ENCODE data around the gene TRIP12. TPM values are rescaled to one million over a fixed set of nuclear protein-coding genes. Genes with fewer than 3 reads are reported as not detected.

The TRIP12 gene
- polyA plus RNA-seq, 1 donor from 2014 or later = 57.2 TPM

DNA sequence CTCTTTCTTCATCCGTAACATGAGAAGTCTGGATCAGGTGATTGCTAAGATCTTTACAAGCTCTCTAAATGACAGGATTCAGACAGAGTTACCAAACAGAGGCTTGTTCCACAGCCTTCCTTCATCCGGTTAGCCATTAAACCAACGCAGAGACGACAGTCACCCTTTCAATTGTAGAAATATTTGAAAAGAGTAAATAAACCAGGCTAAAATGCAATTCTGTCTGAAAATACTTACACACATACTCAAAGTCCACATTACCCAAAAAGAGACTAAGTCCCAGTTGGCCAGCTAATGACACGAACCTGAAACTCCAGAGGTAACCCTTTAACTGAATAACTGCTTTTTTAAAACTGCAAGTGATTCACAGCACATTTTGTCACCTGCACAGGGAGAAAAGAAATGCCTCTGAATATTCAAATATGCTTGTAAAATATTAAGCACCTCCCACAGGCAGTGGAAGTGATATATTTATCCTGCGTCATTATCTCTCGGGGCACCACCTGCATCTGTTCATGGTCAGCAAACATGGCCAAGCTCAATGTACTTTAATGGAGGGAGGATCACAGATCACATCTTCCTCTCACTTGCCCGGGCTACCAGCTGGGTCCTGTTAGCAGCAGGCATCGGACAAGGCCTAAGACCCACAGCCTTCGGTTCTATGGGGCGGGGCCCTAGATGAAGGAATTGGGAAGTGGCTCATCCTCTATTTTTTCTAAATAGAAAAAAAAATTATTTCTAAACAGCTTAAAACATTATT is 168.7 kb downstream of the TRIP12 start:
- H3K9me3 ChIP-seq (ENCODE audit: low read length) = no peaks in the 10 kb centered on the region
- no peak overlapping the region for H3K4me2 ChIP-seq (ENCODE audit: low read length)
- no peak overlapping the region for H3K4me3 ChIP-seq (ENCODE audit: low read length)
- no peaks in the 10 kb centered on the region for H3K36me3 ChIP-seq (ENCODE audit: insufficient read depth, low read length)
- H3F3A ChIP-seq (ENCODE audit: insufficient read depth, low read length, poor library complexity, severe bottlenecking) = no peaks in the 10 kb centered on the region
- no peak overlapping the region for H3K9ac ChIP-seq (ENCODE audit: low read length)
- no peaks in the 10 kb centered on the region for H4K20me1 ChIP-seq (ENCODE audit: insufficient read depth)
- no peaks in the 10 kb centered on the region for H3K79me2 ChIP-seq (replicated peaks; ENCODE audit: insufficient read depth, low read length)
- no peak overlapping the region for H2AFZ ChIP-seq (ENCODE audit: low read depth, low read length)
- no peaks in the 10 kb centered on the region for H3K27me3 ChIP-seq (ENCODE audit: insufficient read depth, low read depth, low read length)
- no peaks in the 10 kb centered on the region for H3K9me2 ChIP-seq (ENCODE audit: insufficient read depth, low read length)
- H3K27ac ChIP-seq (ENCODE audit: low read length) = no peak overlapping the region
- TF ChIP-seq SMC3 (conservative IDR thresholded peaks at IDR 0.05; ENCODE audit: poor library complexity) (no peak), EZH2 (IDR thresholded peaks at IDR 0.05; ENCODE audit: borderline replicate concordance, insufficient read depth, low read length, poor library complexity, severe bottlenecking) (no peak), RAD21 (conservative IDR thresholded peaks at IDR 0.05) (no peak), POLR2AphosphoS5 (IDR thresholded peaks at IDR 0.05) (no peak), TAF1 (IDR thresholded peaks at IDR 0.05; ENCODE audit: low read depth) (no peak), EP300 (conservative IDR thresholded peaks at IDR 0.05; ENCODE audit: poor library complexity, severe bottlenecking) (no peak), MXI1 (conservative IDR thresholded peaks at IDR 0.05; ENCODE audit: poor library complexity, severe bottlenecking) (no peak)
- TF ChIP-seq, protein P1, sequence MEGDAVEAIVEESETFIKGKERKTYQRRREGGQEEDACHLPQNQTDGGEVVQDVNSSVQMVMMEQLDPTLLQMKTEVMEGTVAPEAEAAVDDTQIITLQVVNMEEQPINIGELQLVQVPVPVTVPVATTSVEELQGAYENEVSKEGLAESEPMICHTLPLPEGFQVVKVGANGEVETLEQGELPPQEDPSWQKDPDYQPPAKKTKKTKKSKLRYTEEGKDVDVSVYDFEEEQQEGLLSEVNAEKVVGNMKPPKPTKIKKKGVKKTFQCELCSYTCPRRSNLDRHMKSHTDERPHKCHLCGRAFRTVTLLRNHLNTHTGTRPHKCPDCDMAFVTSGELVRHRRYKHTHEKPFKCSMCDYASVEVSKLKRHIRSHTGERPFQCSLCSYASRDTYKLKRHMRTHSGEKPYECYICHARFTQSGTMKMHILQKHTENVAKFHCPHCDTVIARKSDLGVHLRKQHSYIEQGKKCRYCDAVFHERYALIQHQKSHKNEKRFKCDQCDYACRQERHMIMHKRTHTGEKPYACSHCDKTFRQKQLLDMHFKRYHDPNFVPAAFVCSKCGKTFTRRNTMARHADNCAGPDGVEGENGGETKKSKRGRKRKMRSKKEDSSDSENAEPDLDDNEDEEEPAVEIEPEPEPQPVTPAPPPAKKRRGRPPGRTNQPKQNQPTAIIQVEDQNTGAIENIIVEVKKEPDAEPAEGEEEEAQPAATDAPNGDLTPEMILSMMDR (IDR thresholded peaks at IDR 0.05; ENCODE audit: poor library complexity, severe bottlenecking) = no peak
- TF ChIP-seq, protein P2, sequence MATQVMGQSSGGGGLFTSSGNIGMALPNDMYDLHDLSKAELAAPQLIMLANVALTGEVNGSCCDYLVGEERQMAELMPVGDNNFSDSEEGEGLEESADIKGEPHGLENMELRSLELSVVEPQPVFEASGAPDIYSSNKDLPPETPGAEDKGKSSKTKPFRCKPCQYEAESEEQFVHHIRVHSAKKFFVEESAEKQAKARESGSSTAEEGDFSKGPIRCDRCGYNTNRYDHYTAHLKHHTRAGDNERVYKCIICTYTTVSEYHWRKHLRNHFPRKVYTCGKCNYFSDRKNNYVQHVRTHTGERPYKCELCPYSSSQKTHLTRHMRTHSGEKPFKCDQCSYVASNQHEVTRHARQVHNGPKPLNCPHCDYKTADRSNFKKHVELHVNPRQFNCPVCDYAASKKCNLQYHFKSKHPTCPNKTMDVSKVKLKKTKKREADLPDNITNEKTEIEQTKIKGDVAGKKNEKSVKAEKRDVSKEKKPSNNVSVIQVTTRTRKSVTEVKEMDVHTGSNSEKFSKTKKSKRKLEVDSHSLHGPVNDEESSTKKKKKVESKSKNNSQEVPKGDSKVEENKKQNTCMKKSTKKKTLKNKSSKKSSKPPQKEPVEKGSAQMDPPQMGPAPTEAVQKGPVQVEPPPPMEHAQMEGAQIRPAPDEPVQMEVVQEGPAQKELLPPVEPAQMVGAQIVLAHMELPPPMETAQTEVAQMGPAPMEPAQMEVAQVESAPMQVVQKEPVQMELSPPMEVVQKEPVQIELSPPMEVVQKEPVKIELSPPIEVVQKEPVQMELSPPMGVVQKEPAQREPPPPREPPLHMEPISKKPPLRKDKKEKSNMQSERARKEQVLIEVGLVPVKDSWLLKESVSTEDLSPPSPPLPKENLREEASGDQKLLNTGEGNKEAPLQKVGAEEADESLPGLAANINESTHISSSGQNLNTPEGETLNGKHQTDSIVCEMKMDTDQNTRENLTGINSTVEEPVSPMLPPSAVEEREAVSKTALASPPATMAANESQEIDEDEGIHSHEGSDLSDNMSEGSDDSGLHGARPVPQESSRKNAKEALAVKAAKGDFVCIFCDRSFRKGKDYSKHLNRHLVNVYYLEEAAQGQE (IDR thresholded peaks at IDR 0.05; ENCODE audit: borderline replicate concordance) = no peak

GRCh38 chr2:229749779-229750178 is 172.0 kb downstream of the TRIP12 start:
- no peak overlapping the region for H2AFZ ChIP-seq (ENCODE audit: low read depth, low read length)
- H3F3A ChIP-seq (ENCODE audit: insufficient read depth, low read length, poor library complexity, severe bottlenecking) = no peaks in the 10 kb centered on the region
- no peaks in the 10 kb centered on the region for H3K27me3 ChIP-seq (ENCODE audit: insufficient read depth, low read depth, low read length)
- H3K9me2 ChIP-seq (ENCODE audit: insufficient read depth, low read length) = no peaks in the 10 kb centered on the region
- H3K4me2 ChIP-seq (ENCODE audit: low read length) = no peak overlapping the region
- H3K9me3 ChIP-seq (ENCODE audit: low read length) = no peaks in the 10 kb centered on the region
- no peak overlapping the region for H3K27ac ChIP-seq (ENCODE audit: low read length)
- no peak overlapping the region for H3K9ac ChIP-seq (ENCODE audit: low read length)
- H3K4me3 ChIP-seq (ENCODE audit: low read length) = no peak overlapping the region
- no peaks in the 10 kb centered on the region for H3K79me2 ChIP-seq (replicated peaks; ENCODE audit: insufficient read depth, low read length)
- no peaks in the 10 kb centered on the region for H4K20me1 ChIP-seq (ENCODE audit: insufficient read depth)
- no peaks in the 10 kb centered on the region for H3K36me3 ChIP-seq (ENCODE audit: insufficient read depth, low read length)
- no peak for TF ChIP-seq SMC3 (conservative IDR thresholded peaks at IDR 0.05; ENCODE audit: poor library complexity)
- TF ChIP-seq RAD21 (conservative IDR thresholded peaks at IDR 0.05) = no peak
- TF ChIP-seq EZH2 (IDR thresholded peaks at IDR 0.05; ENCODE audit: borderline replicate concordance, insufficient read depth, low read length, poor library complexity, severe bottlenecking) = no peak
- no peak for TF ChIP-seq TAF1 (IDR thresholded peaks at IDR 0.05; ENCODE audit: low read depth)
- TF ChIP-seq, protein P2 (IDR thresholded peaks at IDR 0.05; ENCODE audit: borderline replicate concordance) = no peak
- TF ChIP-seq POLR2AphosphoS5 (IDR thresholded peaks at IDR 0.05) = no peak
- no peak for TF ChIP-seq EP300 (conservative IDR thresholded peaks at IDR 0.05; ENCODE audit: poor library complexity, severe bottlenecking)
- TF ChIP-seq, protein P1 (IDR thresholded peaks at IDR 0.05; ENCODE audit: poor library complexity, severe bottlenecking) = no peak
- TF ChIP-seq MXI1 (conservative IDR thresholded peaks at IDR 0.05; ENCODE audit: poor library complexity, severe bottlenecking) = no peak

Measured in neural cell (in vitro differentiated cells).